CD4-positive, alpha-beta T cell (primary cell): Measurements from ENCODE around the gene IQCE. TPM values are rescaled to one million over a fixed set of nuclear protein-coding genes. Genes with fewer than 3 reads are reported as not detected.

Source experiments
- ATAC-seq: fragments of 200-7000 bp; cut with Tn5 transposase; one replicate; pipeline ENCODE4 v1.10.0; 2022; ENCODE audit warnings: mild to moderate bottlenecking; ENCODE audit not compliant: poor library complexity
- CTCF ChIA-PET: fragments of 350-600 bp; sonication (Branson Sonifier 250); formaldehyde crosslinking; loops from one replicate; lab custom pipeline; 2021; ENCODE audit warnings: antibody characterized with exemption, inconsistent platforms; lab: Charles Lee
- POLR2A ChIA-PET: fragments of 350-600 bp; sonication (Branson Sonifier 250); formaldehyde crosslinking; loops from one replicate; lab custom pipeline; 2021; ENCODE audit warnings: antibody characterized with exemption, inconsistent platforms; lab: Charles Lee
- DNase-seq, 14 experiments: peaks; one replicate each; pipeline ENCODE4 v3.0.0-alpha.2; 2013 to 2020; ENCODE audit warnings: mixed read lengths in 2 of 14
- H3K27ac ChIP-seq, 2 donors: one replicate each; pipeline versions ENCODE4 v1.5.1 to v1.7.0; 2013; ENCODE audit warnings: low read length in 2 of 2, low read depth in 1 of 2, mild to moderate bottlenecking in 1 of 2
- H3K27me3 ChIP-seq, 2 experiments: 1 replicate in 1 of 2; 2 replicates in 1 of 2; pipeline versions ENCODE4 v1.6.1 to v1.7.0; 2013; ENCODE audit warnings: low read length in 2 of 2, control low read depth in 1 of 2, mild to moderate bottlenecking in 1 of 2, moderate library complexity in 1 of 2; ENCODE audit not compliant: insufficient read depth in 2 of 2, control insufficient read depth in 1 of 2
- H3K36me3 ChIP-seq: one replicate; pipeline ENCODE4 v1.6.1; 2013; ENCODE audit warnings: low read length, control low read depth; ENCODE audit not compliant: insufficient read depth
- H3K4me1 ChIP-seq: one replicate; pipeline ENCODE4 v1.6.1; 2013; ENCODE audit warnings: low read length, control low read depth; ENCODE audit not compliant: insufficient read depth
- H3K4me3 ChIP-seq: one replicate; pipeline ENCODE4 v1.5.1; 2013; ENCODE audit warnings: mild to moderate bottlenecking, low read length, moderate library complexity
- H3K9me3 ChIP-seq, 2 experiments: 1 replicate in 1 of 2; 2 replicates in 1 of 2; pipeline versions ENCODE4 v1.6.1 to v1.7.0; 2013; ENCODE audit warnings: low read length in 2 of 2, mild to moderate bottlenecking in 2 of 2, control low read depth in 1 of 2, moderate library complexity in 1 of 2; ENCODE audit not compliant: control insufficient read depth in 1 of 2, insufficient read depth in 1 of 2
- H3K27ac Mint-ChIP-seq: one replicate; pipeline ENCODE4 v1.8.0; 2020; ENCODE audit warnings: mixed read lengths
- H3K27me3 Mint-ChIP-seq: one replicate; pipeline ENCODE4 v1.8.0; 2021; ENCODE audit warnings: mixed read lengths
- H3K36me3 Mint-ChIP-seq: one replicate; pipeline ENCODE4 v1.8.0; 2021; ENCODE audit warnings: low read depth, mixed read lengths
- H3K4me1 Mint-ChIP-seq: one replicate; pipeline ENCODE4 v1.8.0; 2021; ENCODE audit warnings: low read depth, mixed read lengths
- H3K4me3 Mint-ChIP-seq: one replicate; pipeline ENCODE4 v1.8.0; 2020; ENCODE audit warnings: mild to moderate bottlenecking, mixed read lengths
- H3K9me3 Mint-ChIP-seq: one replicate; pipeline ENCODE4 v1.8.0; 2020; ENCODE audit warnings: mixed read lengths
- intact Hi-C, 2 experiments: fragments of 100-400 bp; cut with DNase I in 1 of 2; cut with micrococcal nuclease in 1 of 2; formaldehyde crosslinking; loops; one replicate each; pipeline versions ENCODE4 v1.15.1 to v1.9.0; 2023 to 2025; cut with DNase I, micrococcal nuclease
- total RNA-seq, 174 experiments: library from RNA in 2 of 174; stranded (reverse) in 2 of 174; gene quantifications; one replicate each; pipeline ENCODE4 v1.2.3 and lab custom pipeline; 2021 to 2026
- TF ChIP-seq, protein P1 (sequence below): fragments of 200-600 bp; IDR thresholded peaks from one replicate; pipeline ENCODE4 v1.8.0; 2022; ENCODE audit warnings: antibody characterized with exemption, mild to moderate bottlenecking

IQCE gene
- total RNA-seq, 2 experiments from 2014 or later, result 4.3 to 5.6 TPM

- Mint-ChIP-seq H3K9me3 (no peaks in the 10 kb centered on the region), H3K27me3 (no peaks in the 10 kb centered on the region), H3K36me3 (no peaks in the 10 kb centered on the region), H3K4me1 (peaks cover 7% of the 10 kb centered on the region), H3K4me3 (no peak overlapping the region), H3K27ac (no peak overlapping the region)
- CTCF ChIA-PET, result no interaction called here
- H3K36me3 ChIP-seq, result no peaks in the 10 kb centered on the region
- no peaks in the 10 kb centered on the region for H3K9me3 ChIP-seq
- no peaks in the 10 kb centered on the region for H3K27me3 ChIP-seq
- intact Hi-C loops, result no loop called here
- POLR2A ChIA-PET, result no interaction called here
- TF ChIP-seq, protein P1, sequence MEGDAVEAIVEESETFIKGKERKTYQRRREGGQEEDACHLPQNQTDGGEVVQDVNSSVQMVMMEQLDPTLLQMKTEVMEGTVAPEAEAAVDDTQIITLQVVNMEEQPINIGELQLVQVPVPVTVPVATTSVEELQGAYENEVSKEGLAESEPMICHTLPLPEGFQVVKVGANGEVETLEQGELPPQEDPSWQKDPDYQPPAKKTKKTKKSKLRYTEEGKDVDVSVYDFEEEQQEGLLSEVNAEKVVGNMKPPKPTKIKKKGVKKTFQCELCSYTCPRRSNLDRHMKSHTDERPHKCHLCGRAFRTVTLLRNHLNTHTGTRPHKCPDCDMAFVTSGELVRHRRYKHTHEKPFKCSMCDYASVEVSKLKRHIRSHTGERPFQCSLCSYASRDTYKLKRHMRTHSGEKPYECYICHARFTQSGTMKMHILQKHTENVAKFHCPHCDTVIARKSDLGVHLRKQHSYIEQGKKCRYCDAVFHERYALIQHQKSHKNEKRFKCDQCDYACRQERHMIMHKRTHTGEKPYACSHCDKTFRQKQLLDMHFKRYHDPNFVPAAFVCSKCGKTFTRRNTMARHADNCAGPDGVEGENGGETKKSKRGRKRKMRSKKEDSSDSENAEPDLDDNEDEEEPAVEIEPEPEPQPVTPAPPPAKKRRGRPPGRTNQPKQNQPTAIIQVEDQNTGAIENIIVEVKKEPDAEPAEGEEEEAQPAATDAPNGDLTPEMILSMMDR, result no peak
- no peak overlapping the region for H3K27ac ChIP-seq
- no peak for ATAC-seq
- no peak for DNase-seq
- no peak overlapping the region for H3K4me3 ChIP-seq
- H3K4me1 ChIP-seq, result peaks cover 19% of the 10 kb centered on the region
Observed at GRCh38 chr7:2640482-2640830, 81.7 kb downstream of the IQCE start.

DNA sequence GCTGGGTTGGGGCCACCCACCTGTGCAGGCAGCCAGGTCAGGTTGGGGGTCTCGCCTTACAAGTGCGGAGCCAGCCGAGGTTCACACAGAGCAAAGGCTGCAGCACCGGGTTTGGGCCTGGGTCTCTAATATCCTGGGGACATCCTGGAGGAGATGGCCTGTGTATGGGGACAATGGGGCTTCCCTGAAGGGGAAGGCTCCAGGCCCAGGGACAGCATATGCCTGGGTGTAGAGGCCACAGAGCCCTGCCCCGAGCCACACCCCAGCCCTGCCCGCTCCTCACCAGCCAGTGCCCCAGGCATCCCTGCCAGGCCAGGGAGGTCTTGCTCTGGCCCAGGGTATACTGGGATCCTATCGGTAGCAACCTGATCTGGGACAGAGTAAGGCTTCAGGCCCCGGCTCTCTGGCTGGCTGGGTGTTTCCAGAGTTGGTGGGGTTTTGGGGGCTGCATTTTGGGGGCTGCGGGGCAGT, 82.1 kb downstream of the IQCE start:
- Mint-ChIP-seq H3K27ac (no peak overlapping the region), H3K36me3 (no peaks in the 10 kb centered on the region), H3K4me3 (no peak overlapping the region), H3K4me1 (peaks cover 10% of the 10 kb centered on the region), H3K9me3 (no peaks in the 10 kb centered on the region), H3K27me3 (no peaks in the 10 kb centered on the region)
- Histone ChIP-seq H3K36me3 (no peaks in the 10 kb centered on the region), H3K9me3 (no peaks in the 10 kb centered on the region), H3K27me3 (no peaks in the 10 kb centered on the region), H3K27ac (no peak overlapping the region), H3K4me1 (peaks cover 23% of the 10 kb centered on the region), H3K4me3 (no peak overlapping the region)
- TF ChIP-seq, protein P1, result no peak
- DNase-seq (no peak), ATAC-seq (no peak)
- POLR2A ChIA-PET, result no interaction called here
- intact Hi-C loops, result no loop called here
- CTCF ChIA-PET, result no interaction called here

GRCh38 chr7:2641406-2642393, 82.9 kb downstream of the IQCE start:
- Histone ChIP-seq H3K4me1 (peaks cover 23% of the 10 kb centered on the region), H3K9me3 (no peaks in the 10 kb centered on the region), H3K4me3 (no peak overlapping the region), H3K27ac (no peak overlapping the region), H3K36me3 (no peaks in the 10 kb centered on the region), H3K27me3 (no peaks in the 10 kb centered on the region)
- Mint-ChIP-seq H3K4me1 (peaks cover 10% of the 10 kb centered on the region), H3K36me3 (no peaks in the 10 kb centered on the region), H3K9me3 (no peaks in the 10 kb centered on the region), H3K27me3 (no peaks in the 10 kb centered on the region), H3K4me3 (no peak overlapping the region), H3K27ac (no peak overlapping the region)
- intact Hi-C loops, result no loop called here
- POLR2A ChIA-PET, result no interaction called here
- no peak for ATAC-seq
- TF ChIP-seq, protein P1, result no peak
- CTCF ChIA-PET, result no interaction called here
- peak in 2 of 14 experiments; percentile 55 to 58 for DNase-seq
